GM12891 (cell line): Measurements from ENCODE around the gene MSH2.

Source experiments
- POLR2AphosphoS5 ChIP-seq: IDR thresholded peaks from 2 replicates; pipeline ENCODE4 v1.6.1; 2011; ENCODE audit warnings: low read depth, low read length, control low read depth
- TAF1 ChIP-seq: IDR thresholded peaks from 2 replicates; pipeline ENCODE4 v1.6.1; 2011; ENCODE audit warnings: low read depth, low read length, control low read depth

GRCh38 chr2:47509821-47510385 is 106.9 kb downstream of the MSH2 start:
- no peak for TF ChIP-seq POLR2AphosphoS5
- no peak for TF ChIP-seq TAF1
